ENCODE results near the gene KHDRBS1.
"Not testable (repeated sequence)": the region's sequence is repeated elsewhere in the genome, so short reads cannot be mapped to it uniquely, and the experiment has no call there.

DNA sequence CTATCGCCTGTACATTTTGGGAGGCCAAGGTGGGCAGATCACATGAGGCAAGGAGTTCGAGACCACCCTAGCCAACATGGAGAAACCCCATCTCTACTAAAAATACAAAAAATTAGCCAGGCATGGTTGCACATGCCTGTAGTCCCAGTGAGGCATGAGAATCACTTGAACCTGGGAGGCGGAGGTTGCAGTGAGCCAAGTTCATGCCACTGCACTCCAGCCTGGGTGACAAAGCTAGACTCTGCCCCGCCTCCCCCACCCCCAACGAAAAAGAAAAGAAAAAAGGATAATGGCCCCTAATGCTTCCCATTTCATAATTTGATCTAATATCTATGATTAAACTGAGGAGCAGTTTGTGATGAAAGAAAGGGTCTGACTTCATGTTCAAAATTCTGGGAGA lies 17.5 kb upstream of the KHDRBS1 start:
- not testable (repeated sequence) for TF ChIP-seq SMC3 (IDR thresholded peaks at IDR 0.05; ENCODE audit: low read length); AGO1 (IDR thresholded peaks at IDR 0.05; ENCODE audit: low read depth, low read length, poor library complexity, severe bottlenecking); NFYB (CRISPR knock-in tag; IDR thresholded peaks at IDR 0.05); PCBP1 (IDR thresholded peaks at IDR 0.05; ENCODE audit: borderline replicate concordance, low read depth, low read length); ZNF256 (CRISPR knock-in tag; conservative IDR thresholded peaks at IDR 0.05); TCF7L2 (IDR thresholded peaks at IDR 0.05; ENCODE audit: low read depth, low read length); CENPT (CRISPR knock-in tag; IDR thresholded peaks at IDR 0.05; ENCODE audit: low read depth); RBM39 (IDR thresholded peaks at IDR 0.05; ENCODE audit: low read depth, low read length, poor library complexity, severe bottlenecking); ERF (CRISPR knock-in tag; IDR thresholded peaks at IDR 0.05); MAFK (conservative IDR thresholded peaks at IDR 0.05 in 1 of 2, IDR thresholded peaks at IDR 0.05 in 1 of 2; ENCODE audit: low read length in 2 of 2)
- TF ChIP-seq, protein P1, sequence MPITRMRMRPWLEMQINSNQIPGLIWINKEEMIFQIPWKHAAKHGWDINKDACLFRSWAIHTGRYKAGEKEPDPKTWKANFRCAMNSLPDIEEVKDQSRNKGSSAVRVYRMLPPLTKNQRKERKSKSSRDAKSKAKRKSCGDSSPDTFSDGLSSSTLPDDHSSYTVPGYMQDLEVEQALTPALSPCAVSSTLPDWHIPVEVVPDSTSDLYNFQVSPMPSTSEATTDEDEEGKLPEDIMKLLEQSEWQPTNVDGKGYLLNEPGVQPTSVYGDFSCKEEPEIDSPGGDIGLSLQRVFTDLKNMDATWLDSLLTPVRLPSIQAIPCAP (CRISPR knock-in tag; IDR thresholded peaks at IDR 0.05; ENCODE audit: low read depth), result not testable (repeated sequence)
- TF ChIP-seq, protein P2, sequence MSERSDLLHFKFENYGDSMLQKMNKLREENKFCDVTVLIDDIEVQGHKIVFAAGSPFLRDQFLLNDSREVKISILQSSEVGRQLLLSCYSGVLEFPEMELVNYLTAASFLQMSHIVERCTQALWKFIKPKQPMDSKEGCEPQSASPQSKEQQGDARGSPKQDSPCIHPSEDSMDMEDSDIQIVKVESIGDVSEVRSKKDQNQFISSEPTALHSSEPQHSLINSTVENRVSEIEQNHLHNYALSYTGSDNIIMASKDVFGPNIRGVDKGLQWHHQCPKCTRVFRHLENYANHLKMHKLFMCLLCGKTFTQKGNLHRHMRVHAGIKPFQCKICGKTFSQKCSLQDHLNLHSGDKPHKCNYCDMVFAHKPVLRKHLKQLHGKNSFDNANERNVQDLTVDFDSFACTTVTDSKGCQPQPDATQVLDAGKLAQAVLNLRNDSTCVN (CRISPR knock-in tag; IDR thresholded peaks at IDR 0.05; ENCODE audit: borderline replicate concordance), result not testable (repeated sequence)
- TF ChIP-seq, protein P3, sequence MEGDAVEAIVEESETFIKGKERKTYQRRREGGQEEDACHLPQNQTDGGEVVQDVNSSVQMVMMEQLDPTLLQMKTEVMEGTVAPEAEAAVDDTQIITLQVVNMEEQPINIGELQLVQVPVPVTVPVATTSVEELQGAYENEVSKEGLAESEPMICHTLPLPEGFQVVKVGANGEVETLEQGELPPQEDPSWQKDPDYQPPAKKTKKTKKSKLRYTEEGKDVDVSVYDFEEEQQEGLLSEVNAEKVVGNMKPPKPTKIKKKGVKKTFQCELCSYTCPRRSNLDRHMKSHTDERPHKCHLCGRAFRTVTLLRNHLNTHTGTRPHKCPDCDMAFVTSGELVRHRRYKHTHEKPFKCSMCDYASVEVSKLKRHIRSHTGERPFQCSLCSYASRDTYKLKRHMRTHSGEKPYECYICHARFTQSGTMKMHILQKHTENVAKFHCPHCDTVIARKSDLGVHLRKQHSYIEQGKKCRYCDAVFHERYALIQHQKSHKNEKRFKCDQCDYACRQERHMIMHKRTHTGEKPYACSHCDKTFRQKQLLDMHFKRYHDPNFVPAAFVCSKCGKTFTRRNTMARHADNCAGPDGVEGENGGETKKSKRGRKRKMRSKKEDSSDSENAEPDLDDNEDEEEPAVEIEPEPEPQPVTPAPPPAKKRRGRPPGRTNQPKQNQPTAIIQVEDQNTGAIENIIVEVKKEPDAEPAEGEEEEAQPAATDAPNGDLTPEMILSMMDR (CRISPR knock-in tag; IDR thresholded peaks at IDR 0.05), result not testable (repeated sequence)
